NCI-H524 treated with DMSO at 0.1 percent for 48 hours (cell line): Measurements from ENCODE around the gene FOXR1.
A peak's percentile ranks its signal among the peaks of the same experiment; 100 is the strongest.
"Not testable (repeated sequence)": the region's sequence is repeated elsewhere in the genome, so short reads cannot be mapped to it uniquely, and the experiment has no call there.

Experiments used
- DNase-seq: peaks from one replicate; lab custom pipeline; 2025; lab: John Stamatoyannopoulos, UW

FOXR1 gene

DNA sequence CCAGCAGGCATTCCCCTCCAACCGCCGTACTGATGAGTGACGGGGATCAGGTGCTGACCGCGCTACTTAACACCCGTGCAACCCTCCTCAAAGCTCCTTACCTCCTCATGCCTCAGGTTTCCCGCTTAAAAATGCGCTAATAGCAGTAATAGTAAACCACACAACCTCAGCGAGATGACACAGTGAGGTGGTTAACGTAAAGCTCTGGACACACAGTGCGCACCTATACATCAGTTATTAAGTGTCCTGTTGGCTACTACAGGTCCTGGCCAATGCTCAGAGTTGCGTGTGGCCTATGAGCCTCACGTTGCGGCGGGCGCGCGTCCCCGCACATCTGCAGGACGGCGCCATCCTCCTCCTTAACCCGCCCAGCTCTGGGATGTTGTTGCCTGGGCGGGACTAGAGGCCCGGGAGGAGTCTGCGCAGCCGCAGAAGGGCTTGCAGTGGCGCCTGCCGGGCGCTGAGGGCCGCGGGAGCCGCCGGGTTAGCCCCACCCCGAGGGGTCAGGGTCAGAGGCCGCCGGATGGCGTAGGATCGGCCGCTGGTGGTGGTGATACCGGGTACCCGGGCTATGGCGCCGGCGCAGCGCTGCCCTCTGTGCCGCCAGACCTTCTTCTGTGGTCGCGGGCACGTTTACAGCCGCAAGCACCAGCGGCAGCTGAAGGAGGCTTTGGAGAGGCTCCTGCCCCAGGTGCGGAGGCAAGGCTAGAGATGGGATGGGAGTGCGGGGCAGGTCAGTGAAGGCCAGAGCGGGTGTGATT is 26.2 kb downstream of the FOXR1 start, which contains the start of gene CENATAC:
Gene CENATAC, plus strand, starts transcription at position 512 of the 761 bp plus-strand sequence. Its CDS starts 60 bp downstream, at position 572.
- DNase-seq: peak; percentile 64

DNA sequence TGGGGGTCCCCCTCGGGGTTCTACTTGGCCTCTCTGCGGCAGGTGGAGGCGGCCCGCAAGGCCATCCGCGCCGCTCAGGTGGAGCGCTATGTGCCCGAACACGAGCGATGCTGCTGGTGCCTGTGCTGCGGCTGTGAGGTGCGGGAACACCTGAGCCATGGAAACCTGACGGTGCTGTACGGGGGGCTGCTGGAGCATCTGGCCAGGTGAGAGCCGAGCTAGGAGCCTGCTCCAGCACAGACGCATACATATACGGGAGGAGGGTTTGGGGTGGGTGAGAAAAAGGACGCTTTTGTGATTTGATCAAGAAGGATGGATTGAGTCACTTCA is 26.8 kb downstream of the FOXR1 start:
- DNase-seq: no peak

DNA sequence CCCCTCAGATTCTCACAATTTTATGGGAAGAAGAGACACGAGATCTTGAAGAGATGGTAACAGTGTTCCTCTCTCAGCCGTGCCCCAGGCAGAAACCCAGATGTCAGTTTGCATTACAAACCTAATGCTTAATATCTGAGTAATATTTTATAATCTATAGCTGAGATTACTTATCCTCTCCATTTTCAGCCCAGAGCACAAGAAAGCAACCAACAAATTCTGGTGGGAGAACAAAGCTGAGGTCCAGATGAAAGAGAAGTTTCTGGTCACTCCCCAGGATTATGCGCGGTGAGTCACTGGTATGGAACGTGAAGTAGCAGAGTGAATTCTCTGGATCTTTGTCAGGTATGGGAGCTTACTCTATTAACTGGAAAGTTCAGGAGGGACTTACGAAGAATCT is 27.3 kb downstream of the FOXR1 start:
- no peak for DNase-seq

DNA sequence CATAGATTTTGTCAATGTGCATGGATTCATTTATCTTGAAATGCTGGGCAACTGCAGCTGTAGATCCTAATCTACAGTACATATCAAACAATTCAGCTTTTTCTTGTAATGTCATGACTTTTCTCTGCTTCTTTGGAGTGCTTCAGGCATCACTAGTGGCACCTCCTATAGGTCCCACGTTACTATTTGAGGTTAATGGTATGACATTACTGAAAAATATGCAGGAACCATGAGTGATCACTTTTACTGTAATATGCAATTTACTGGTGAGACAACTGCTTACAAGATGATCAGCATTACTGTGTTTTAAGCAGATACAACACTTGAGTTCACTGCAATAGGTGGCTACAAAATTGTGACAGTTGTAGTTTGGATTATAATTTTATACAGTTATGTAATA is 29.3 kb downstream of the FOXR1 start:
- DNase-seq: no peak

DNA sequence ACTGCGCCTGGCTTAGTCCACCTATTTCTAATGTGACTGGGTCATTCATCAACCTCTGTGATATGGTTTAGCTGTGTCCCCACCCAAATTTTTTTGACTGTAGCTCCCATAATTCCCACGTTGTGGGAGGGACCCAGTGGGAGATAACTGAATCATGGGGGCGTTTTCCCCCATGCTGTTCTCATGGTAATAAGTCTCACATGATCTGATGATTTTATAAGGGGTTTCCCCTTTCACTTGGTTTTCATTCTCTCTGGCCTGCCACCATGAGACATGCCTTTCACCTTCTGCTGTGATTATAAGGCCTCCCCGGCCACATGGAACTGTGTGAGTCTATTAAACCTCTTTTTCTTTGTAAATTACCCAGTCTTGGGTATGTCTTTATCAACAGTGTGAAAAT is 35.1 kb downstream of the FOXR1 start:
- DNase-seq: no peak

DNA sequence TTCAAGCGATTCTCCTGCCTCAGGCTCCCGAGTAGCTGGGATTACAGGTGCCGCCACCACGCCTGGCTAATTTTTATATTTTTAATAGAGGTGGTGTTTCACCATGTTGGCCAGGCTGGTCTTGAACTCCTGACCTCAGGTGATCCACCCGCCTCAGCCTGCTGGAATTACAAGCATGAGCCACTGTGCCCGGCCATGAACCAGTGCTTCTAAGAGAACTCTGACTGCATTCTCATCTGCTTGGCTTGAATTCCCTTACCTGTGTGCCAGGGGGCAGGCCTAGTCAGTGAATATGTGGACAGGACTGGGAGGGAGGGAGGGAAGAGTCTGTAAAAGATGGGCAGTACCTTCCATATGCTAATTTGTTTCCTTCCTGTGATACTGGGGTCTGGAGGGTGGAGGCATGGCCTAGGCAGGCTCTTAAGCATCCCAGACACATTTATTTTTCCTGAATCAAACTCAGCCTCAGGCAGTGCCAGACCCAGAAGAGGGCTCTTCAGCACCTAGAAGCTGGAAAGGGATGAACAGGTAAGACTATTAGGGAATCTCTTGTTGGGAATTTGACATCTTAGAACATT is 40.0 kb downstream of the FOXR1 start:
- DNase-seq: no peak

DNA sequence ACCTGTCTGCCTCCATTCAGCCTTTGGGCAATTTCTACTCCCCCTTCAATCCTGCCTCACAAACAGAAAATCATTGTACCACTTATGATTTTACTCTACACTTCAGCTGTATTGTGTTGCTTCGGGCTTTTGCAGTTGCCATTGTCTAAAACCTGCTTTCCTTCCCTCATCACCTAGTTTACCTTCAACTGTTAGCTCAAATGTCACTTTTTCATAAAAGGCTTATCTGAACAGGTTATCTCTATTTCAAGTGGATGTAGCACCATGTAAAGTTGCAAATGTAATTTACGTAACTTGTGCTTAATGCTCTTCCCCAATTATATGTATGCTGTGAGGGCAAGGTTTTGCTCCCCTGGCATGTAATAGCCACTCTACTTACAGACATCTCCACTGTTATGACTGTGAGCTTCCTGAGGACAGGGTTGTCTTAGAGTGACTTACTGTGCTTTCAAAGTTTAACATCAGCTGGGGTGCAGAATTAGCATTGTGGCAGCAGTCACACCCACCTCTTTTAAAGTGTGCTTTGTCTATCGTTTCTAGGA is 41.1 kb downstream of the FOXR1 start:
- no peak for DNase-seq

DNA sequence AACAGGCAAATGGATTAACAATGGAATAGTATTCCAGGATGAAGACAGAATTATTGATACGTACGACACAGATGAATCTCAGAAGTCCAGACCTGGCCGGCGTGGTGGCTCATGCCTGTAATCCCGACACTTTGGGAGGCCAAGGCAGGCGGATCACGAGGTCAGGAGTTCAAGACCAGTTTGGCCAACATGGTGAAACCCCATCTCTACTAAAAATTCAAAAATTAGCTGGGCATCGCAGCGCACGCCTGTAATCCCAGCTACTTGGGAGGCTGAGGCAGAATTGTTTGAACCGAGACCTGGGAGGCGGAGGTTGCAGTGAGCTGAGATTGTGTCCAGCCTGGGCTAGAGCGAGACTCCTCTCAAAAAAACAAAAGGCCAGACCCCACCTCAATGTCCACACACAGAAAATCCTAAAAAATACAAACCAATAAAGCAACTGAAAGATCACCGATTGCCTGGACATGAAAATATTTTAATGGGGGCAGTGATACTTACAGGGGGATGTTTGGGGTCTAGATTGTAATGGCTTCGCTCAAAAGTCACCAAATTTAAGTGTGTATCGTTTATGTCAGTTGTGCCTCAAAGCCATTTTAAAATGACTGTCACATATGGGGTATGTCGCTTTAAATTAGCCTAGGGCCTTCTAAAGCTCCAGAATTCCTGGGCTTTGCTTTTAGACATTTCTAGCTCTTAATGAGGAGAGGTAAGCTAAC is 42.8 kb downstream of the FOXR1 start:
- no peak for DNase-seq

DNA sequence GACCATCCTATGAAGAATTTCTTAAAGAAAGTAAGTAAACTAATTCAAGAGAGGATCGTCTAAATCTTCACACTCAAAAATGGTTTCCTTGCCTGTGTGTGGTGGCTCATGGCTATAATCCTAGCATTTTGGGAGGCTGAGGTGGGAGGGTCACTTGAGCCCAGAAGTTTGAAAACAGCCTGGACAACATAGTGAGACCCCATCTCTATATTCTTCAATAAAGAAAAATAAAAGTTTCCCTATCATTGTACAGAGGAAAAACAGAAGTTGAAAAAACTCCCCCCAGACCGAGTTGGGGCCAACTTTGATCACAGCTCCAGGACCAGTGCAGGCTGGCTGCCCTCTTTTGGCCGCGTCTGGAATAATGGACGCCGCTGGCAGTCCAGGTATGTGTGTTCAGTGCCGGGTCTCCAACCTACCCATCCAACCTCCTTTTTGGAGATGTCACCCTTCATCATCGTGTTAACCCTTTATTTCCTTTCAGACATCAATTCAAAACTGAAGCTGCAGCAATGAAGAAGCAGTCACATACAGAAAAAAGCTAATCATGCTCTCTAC is 43.6 kb downstream of the FOXR1 start:
- no peak for DNase-seq

DNA sequence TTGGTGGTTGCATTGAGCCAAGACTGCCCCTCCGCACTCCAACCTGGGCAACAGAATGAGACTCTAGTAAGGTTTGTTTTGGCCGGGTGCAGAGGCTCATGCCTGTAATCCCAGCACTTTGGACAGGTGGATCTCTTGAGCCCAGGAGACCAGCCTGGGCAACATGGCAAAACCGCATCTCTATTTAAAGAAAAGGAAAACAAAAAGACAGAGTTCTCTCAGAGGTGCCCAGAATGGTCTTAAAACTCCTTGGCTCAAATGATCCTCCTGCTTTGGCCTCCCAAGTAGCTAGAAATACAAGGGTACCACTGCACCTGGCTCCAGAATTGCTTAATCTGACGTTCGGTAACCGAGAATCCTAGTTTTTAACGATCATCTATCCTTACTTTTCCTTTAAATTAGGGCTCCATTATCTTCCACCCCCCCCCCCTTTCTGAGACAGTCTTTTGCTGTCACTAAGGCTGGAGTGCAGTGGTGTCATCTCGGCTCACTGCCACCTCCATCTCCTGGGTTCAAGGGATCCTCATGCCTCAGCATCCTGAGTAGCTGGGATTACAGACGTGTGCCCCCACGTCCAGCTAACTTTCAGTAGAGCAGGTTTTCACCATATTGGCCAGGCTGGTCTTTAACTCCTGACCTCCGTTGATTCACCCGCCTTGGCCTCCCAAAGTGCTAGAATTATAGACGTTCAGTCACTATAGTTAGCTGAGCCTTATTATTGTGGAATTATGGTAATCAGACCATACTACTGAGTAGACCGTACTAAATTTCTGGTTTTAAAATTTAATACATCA is 44.9 kb downstream of the FOXR1 start:
- DNase-seq: no peak

DNA sequence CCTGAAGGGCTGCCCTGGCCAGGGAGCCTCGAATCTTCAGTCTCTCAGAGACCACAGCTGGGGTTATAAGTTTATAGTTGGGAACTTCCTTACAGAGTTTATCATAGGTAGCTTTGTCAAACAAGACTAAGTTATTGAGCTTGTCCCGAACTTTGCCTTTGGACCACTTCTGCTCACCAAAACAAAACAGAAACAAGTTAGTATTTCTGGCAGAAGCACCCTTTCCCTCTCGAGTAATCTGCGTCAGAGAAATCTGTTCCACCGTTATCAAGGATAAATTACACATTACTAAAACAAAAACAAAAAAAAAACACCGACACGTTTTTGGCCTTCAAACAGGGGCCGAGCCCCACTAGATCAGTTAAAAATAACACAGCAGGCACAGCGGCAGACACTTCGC is 45.8 kb downstream of the FOXR1 start:
- not testable (repeated sequence) for DNase-seq

DNA sequence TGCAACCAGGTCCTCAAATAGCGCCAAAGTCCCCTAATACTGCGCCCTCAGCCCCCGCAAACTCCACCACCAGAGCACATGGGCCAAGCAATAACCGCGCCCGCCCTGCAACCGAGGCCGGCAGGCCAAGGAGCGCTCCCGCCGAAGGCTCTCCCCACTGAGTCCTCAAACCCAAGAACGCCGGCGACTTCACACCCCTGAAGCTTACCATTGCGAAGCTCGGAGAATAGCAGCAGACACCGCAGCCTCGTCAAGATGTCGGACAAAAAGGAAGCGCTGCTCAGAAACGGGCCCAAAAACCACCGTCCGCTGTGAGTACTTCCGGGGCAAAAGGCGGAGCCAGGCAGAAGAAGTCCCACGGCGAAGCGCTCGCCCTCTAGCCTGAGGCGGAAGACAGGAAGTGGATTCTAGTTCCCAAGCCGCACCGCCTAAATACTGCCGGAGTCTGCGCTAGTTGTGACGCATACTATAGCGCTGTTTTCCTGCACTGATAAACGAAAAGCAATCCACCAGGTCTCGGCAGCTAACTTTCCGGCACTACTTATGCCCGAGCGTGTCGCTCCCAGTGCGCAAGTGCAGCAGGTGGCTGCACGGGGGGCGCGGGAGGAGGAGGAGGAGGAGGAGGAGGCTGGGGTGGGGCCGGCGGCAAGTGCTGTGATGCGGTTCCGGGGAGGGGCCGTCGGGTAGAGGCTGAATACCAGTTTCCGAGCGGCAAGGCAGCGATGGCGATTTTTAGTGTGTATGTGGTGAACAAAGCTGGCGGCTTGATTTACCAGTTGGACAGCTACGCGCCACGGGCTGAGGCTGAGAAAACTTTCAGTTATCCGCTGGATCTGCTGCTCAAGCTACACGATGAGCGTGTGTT is 46.7 kb downstream of the FOXR1 start, which contains the start of the genes RPS25 and TRAPPC4:
Gene RPS25, minus strand, starts transcription at position 270 of the 865 bp plus-strand sequence. Its CDS starts 59 bp downstream, at position 211.
Gene TRAPPC4, plus strand, starts transcription at position 693 of the 865 bp plus-strand sequence. Its CDS starts 30 bp downstream, at position 723.
- peak; percentile 89 for DNase-seq

DNA sequence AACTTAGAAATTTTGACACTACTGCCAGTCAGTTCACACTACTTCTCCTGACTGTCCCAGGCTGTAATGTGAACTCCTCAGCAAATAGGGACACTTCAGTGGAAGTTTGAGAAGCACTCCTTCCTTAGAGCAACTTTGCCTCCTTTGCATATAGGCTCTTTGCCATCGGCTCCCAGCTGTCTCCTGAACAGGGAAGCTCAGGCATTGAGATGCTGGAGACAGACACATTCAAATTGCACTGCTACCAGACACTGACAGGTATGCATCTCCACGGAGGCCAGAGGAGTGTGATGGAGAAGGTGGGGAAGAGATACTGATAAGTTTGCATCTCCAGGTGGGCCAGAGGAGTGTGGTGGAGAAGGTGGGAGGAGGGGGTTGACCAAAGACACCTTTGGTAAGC is 48.4 kb downstream of the FOXR1 start:
- no peak for DNase-seq

DNA sequence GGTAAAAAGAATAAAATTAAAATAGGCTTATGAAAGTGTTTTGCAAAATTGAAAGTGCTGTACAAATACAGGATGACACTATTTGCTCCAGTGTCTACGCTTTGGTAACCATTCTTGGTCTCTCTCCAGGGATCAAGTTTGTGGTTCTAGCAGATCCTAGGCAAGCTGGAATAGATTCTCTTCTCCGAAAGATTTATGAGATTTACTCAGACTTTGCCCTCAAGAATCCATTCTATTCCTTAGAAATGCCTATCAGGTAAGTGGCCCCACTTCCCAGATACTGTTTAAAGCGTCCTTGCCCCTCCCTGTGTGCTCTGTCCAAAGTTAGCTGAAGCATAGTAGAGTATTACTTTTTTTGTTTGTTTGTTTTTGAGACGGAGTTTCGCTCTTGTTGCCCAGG is 50.1 kb downstream of the FOXR1 start:
- no peak for DNase-seq

DNA sequence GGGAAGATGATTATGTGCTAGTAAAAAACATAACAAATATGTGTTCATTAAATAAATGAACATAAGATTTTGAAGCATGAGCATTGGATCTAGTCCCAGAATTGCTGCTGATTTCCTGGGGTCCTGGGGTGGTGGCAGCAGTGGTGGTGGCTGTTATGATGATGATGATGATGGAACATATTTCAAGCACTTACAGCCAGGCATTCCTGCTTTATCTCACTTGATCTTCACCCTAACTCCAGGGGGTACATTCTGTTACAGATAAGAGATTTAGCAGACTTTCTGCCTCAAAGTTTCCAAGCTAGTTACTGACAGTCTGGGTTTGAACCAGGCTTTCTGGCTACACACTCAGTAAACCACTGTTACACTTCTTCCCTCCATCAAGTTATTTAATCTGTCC is 52.2 kb downstream of the FOXR1 start:
- DNase-seq: no peak

DNA sequence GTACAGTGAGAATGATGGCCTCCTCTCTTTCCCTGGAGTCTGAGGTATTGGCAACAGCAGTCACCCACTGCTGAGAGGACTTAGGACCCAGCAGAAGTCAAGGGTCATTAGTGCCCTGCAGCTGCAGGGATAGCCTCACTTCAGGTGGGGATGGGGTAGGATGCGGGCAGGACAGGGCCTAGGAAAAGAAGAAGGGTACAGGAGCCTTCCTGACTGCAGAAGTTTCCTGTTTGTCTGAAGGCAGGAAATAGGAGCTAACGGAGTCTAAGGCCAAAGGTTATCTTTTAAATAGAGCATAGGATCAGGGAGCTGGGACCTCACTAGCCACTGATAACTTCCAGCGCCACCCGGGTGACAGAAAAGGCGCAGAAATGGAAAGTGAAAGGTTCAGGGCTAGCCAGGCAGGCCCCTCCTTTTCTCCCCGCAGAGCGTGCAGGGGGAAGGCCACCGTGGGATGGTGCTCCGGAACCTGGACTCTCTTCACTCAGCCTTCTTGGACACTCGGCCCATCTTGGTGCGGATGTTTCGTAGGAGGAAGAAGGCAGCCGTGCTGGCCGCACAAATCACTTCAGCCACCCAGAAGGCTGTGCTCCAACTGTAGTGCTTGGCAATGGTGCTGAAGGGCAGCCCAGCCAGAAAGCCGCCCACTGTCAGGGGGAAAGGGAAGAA is 53.0 kb downstream of the FOXR1 start:
- DNase-seq: no peak

DNA sequence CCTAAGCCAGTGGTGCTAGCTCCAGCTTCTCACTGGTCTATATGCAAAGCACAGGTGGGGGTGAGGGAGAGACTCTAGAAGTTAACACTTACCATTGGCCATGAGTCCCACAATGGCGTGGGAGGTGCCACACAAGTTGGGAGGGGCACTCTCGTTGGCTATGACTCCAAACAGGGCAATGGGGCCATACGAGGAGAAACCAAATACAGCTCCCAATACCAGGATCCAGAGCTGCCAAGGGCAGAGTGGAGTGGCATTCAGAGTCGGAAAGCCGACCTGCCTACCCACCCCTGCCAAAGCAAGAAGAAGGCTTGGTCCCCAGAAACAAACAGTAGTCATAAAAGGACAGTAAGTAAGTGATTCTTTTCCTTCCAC is 53.5 kb downstream of the FOXR1 start:
- no peak for DNase-seq

DNA sequence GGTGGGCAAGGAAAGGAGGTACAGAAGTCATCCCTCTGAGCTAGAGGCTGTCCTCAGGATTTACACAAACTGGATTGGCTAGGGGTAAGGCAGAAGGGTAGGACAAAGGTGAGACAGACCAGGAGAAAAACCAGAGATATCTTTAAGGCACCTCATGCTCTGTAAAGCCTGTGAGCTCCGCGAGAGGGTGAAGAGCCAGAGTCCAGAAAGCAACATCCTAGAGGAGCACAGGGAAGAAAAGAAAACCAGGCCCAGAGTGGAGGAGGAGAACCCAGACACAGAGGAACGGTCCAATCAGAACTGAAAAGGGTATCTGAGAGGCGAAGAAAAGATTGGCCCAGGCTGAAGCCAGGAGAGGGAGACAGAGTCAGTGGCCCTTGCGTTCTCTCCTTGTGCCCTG is 54.0 kb downstream of the FOXR1 start:
- DNase-seq: no peak

DNA sequence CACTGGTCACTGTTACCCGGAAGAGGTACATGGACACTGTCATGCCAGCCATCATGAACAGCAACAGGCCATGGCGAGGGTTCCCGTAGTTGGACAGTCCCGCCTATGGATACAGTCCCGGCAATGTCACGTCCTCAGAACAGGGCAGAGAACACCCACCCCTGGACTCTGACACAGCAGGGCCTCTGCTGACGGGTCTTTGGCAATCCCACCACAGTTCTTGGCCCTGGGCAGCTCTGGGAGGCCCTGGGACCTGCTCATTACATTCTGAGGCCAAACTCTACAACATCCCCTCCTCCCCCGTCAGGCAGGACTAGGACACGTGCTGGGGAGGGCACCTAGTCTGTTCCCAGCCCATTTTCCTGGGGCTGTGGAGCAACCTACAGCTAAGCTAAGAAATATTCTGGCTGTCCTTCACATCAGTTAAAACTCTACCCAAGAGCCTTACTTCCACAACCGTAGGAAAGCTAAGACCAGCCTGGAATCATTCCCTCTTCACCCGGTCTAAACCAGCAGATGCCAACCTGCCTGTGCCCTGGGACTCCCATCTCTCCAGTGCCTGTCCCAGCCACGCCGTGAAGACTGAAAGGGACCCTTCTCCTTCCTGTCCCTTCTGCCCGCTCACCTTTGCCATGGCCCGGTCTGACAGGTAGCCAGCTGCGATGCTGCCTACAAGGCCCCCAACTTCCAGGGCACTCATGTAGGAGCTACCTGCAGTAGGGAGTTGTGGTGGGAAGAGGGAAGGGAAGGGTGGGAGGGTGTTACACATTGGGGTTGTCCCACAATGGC is 54.6 kb downstream of the FOXR1 start:
- no peak for DNase-seq
